Hippocampal formation (tissue), 2 donors: Measurements from ENCODE around the gene SLC25A11.

Experiments used
- DNase-seq, 2 donors: peaks; one replicate each; lab custom pipeline; 2025; lab: John Stamatoyannopoulos, UW

The SLC25A11 gene

DNA sequence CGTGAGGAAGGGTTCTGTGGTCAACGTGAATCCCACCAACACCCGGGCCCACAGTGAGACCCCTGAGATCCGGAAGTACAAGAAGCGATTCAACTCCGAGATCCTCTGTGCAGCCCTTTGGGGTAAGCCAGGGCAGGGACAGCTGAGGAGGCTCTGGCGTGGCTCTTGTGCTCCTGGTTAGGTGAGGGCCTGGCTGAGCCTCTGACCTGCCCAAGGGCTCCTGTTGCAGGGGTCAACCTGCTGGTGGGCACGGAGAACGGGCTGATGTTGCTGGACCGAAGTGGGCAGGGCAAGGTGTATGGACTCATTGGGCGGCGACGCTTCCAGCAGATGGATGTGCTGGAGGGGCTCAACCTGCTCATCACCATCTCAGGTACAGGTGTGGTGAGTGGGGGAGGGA lies 44.7 kb downstream of the SLC25A11 start:
- DNase-seq = no peak

DNA sequence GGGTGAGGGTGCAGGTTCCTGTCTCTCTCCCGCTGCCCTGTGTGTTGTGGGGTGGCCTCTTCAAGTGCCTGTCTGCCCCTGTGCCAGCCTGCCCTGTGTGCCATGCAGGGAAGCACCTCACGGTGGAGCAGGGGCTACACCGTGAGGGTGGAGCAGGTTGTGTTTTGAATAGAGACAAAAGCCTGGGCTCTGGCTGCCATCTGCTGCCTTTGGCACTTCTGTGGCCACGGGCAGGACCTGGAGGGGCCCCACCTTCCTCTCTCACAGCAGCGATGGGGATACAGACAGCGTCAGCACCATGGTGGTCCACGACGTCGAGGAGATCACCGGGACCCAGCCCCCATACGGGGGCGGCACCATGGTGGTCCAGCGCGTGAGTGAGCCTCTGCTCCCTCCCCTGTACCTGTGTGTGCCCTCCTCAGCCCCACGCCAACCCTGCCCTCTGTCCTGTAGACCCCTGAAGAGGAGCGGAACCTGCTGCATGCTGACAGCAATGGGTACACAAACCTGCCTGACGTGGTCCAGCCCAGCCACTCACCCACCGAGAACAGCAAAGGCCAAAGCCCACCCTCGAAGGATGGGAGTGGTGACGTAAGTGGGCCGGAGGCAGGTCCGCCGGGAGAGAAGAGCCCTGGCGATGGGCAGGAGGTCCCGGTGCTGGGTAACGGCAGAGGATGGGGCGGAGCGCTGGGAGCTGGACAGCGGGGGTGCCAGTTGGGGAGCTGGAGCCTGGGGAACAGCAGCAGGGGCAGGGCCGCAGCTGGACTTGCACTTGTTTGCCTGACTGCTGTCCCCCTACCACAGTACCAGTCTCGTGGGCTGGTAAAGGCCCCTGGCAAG lies 45.9 kb downstream of the SLC25A11 start:
- no peak for DNase-seq

DNA sequence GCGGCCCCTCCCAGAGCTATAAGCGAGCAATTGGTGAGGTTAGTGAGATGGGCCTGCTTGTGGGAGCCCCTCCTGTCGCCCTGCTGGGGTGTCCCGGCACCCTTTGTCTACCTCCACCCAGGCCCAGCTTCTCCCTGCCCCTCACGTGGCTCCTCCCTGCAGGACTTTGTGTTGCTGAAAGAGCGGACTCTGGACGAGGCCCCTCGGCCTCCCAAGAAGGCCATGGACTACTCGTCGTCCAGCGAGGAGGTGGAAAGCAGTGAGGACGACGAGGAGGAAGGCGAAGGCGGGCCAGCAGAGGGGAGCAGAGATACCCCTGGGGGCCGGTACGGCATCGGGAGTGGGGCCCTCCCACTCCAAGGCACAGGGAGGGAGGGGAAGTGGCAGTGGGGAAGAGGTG lies 46.6 kb downstream of the SLC25A11 start:
- DNase-seq = no peak

DNA sequence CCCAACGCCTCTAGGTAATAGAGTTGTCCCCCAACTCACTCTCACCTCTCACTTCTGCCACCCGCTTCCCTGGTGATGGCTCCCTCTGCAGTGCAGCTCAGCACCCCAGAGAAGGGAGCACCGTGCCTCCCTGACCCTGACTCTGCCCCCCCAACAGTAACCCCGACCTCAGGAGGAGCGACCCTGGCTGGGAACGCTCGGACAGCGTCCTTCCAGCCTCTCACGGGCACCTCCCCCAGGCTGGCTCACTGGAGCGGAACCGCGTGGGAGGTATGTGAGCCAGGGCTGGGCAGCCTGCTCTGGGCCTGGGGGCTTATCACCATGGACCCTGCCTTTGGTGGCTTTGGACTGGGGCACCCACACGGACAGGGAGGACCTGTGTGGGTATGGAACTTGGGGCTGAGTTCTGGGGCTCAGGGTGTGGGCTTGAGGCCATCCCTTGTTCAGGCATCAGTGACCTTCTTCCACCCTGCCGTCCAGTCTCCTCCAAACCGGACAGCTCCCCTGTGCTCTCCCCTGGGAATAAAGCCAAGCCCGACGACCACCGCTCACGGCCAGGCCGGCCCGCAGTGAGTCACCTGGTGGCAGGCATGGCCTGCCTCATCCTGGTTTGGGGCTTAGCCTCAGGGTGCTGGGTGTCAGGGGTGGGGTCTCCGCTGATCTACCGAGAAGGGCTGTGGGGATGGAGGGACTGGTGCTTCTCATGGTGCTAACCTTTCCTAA lies 47.2 kb downstream of the SLC25A11 start:
- DNase-seq = no peak

DNA sequence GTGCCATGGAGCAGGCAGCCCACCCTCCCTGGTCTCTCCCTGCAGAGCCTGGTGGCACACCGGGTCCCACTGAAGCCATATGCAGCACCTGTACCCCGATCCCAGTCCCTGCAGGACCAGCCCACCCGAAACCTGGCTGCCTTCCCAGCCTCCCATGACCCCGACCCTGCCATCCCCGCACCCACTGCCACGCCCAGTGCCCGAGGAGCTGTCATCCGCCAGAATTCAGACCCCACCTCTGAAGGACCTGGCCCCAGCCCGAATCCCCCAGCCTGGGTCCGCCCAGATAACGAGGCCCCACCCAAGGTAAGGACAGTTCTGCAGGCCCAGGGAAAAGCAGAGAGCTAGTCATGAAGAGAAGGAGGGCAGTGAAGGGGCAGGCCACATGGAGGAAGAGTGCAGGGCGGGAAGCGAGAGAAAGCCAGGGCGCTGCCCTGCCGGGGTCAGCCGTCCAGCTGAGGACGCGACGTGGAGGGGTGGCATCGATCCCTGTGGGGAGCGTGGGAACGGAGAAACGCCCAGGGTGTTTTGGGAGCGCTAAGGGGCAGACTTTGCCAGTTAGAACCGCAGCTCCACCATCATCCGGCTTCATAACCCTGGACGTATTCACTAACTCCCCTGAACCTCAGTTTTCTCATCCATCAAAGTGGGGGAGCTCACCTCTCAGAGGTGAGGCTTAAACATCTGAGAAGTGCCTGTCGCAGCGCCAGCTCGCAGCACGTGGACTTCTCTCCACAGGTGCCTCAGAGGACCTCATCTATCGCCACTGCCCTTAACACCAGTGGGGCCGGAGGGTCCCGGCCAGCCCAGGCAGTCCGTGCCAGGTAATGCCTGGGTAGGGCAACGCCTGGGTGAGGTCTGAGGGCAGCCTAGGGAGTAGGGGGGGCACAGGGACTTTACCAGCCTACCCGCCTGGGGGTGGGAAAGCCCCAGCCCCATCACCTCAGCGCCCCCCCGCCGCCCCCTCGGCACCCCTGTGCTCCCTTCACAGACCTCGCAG lies 48.1 kb downstream of the SLC25A11 start:
- DNase-seq = no peak

DNA sequence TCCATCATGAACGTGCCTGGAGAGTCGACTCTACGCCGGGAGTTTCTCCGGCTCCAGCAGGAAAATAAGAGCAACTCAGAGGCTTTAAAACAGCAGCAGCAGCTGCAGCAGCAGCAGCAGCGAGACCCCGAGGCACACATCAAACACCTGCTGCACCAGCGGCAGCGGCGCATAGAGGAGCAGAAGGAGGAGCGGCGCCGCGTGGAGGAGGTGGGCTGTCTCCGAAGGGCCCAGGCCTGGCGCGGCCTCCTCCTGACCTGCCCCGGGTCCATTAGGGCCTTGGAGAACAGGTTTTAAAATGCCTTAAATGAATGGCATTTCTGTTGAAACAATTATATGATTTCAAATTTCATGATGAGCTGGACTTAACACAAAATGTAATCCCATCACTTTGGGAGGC lies 52.3 kb downstream of the SLC25A11 start:
- no peak for DNase-seq
